LNCAP (cell line): Measurements from ENCODE around the gene MYO16.

ENCODE experiments used
- TF ChIP-seq, protein P1 (sequence below): fragments of 450-650 bp; IDR thresholded peaks from 2 replicates; pipeline ENCODE4 v1.5.1; 2017; ENCODE audit warnings: mild to moderate bottlenecking

Gene MYO16

GRCh38 chr13:109241160-109241559 is 611.7 kb downstream of the MYO16 start:
- TF ChIP-seq, protein P1, sequence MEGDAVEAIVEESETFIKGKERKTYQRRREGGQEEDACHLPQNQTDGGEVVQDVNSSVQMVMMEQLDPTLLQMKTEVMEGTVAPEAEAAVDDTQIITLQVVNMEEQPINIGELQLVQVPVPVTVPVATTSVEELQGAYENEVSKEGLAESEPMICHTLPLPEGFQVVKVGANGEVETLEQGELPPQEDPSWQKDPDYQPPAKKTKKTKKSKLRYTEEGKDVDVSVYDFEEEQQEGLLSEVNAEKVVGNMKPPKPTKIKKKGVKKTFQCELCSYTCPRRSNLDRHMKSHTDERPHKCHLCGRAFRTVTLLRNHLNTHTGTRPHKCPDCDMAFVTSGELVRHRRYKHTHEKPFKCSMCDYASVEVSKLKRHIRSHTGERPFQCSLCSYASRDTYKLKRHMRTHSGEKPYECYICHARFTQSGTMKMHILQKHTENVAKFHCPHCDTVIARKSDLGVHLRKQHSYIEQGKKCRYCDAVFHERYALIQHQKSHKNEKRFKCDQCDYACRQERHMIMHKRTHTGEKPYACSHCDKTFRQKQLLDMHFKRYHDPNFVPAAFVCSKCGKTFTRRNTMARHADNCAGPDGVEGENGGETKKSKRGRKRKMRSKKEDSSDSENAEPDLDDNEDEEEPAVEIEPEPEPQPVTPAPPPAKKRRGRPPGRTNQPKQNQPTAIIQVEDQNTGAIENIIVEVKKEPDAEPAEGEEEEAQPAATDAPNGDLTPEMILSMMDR = no peak

DNA sequence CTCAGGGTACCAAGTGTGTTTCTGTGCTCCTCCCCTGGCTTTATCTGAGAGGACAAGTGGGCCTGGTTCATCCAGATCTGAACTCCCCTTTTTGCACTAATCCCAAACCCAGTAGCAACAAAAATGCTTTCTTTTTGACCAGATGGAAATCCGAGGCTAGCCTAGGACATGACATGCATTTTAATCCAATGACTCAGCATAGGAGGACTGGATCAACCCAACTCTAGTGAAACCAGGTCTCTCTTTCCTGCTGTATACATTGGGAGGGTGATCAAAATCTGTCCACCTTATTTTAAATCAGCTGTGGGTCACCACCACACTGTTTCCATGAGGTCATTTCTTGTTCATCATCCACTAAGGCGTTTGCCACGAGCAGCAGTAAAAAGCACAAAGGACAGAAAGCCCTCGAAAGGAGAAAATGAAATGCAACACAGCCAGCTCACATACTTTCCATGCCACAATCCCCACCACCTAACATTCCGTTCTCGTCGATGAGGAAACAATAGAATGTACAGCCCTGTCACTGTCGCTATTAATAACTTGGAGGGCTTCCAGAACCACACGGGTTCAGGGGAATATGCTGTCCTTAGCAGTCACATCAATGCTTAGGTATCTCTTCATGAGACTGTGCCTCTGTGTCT is 614.0 kb downstream of the MYO16 start:
- TF ChIP-seq, protein P1 = no peak

DNA sequence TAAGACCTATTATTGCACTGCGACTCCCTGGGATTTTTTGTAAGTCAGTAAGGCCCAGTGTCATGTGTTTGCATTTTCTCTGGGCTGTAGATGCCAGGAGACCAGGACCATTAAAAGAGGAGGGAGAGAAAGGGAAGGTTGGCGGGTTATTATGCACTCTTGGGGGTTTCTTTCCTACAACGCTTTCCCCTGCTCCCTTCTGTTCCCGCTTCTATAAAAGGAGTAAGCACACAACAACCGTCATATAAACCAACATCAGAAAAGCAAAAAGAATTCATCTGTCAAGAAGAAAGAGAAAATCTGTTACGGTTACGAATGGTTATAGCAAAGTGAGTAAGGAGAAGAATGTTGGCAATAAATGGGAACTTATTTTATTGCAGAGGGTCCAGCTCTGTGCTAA is 615.2 kb downstream of the MYO16 start:
- TF ChIP-seq, protein P1 = no peak

GRCh38 chr13:109246001-109246400 is 616.6 kb downstream of the MYO16 start:
- TF ChIP-seq, protein P1 = no peak

DNA sequence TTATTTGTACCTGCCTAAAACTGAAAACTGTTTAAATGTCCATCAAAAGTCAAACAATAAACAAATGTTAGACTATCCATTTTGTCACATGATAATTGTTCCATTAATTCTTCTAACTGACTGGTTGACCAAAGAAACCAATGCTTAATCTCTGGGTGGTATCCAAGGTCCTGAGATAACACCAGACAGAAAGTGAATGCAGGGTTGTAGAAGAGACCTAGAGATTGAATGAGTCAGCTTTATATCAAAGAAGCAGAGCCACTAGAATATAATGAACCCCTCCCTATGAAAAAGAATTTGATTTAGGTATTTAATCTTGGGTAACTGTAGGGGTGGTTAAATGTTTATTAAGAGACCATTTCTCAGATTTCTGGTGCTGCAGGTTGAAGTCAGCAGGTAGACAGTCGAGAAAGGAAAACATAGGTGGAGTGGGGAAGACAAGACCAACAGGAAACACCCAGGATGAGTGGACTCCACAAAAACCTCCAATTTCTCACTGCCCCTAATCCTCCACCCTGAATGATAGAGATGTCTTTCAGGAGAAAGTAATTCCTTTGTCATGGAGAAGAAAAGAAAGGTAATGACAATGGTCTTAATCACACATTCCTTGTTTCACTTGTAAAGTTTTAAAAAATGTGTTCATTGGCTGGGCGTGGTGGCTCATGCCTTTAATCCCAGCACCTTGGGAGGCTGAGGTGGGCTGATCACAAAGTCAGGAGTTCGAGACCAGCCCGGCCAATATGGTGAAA is 620.5 kb downstream of the MYO16 start:
- TF ChIP-seq, protein P1 = no peak

GRCh38 chr13:109251956-109252355 is 622.5 kb downstream of the MYO16 start:
- TF ChIP-seq, protein P1 = no peak

DNA sequence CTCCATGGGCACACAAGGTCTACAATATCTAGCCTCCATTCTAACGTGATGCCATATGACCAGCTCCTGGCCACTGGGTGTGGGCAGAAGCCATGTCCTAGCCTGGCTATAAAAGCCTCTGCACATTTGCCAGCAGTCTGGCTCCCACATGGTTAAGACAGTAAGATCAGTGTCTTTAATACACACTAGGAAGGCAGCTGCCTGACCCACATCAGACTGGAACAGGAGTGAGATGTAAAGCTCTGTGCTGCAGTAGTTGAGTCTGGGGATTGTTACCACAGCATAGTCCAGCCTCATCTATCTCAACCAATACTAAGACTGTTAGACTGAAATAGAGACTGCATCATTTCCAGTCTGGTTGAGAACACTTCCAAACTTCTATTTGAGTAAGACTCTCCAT is 623.9 kb downstream of the MYO16 start:
- TF ChIP-seq, protein P1 = no peak
